Naive thymus-derived CD4-positive, alpha-beta T cell (primary cell): Measurements from ENCODE around the gene C6orf58. TPM values are rescaled to one million over a fixed set of nuclear protein-coding genes. Genes with fewer than 3 reads are reported as not detected.

Experiments used
- ATAC-seq: fragments of 150-1000 bp; cut with Tn5 transposase; 2 replicates; pipeline ENCODE4 v1.10.0; 2021; ENCODE audit warnings: mild to moderate bottlenecking, moderate library complexity
- CTCF ChIA-PET: fragments of 350-600 bp; sonication (Branson Sonifier 250); formaldehyde crosslinking; loops from one replicate; lab custom pipeline; 2021; ENCODE audit warnings: antibody characterized with exemption; lab: Charles Lee
- POLR2A ChIA-PET: fragments of 350-600 bp; sonication (Branson Sonifier 250); formaldehyde crosslinking; loops from one replicate; lab custom pipeline; 2021; ENCODE audit warnings: antibody characterized with exemption, inconsistent platforms; lab: Charles Lee
- DNase-seq, 9 donors: peaks; one replicate each; pipeline versions ENCODE4 v3.0.0 to v3.0.0-alpha.2; 2020 to 2022; ENCODE audit warnings: mixed read lengths in 1 of 9
- H3K27ac ChIP-seq: one replicate; pipeline ENCODE4 v1.7.0; 2013; ENCODE audit warnings: mild to moderate bottlenecking, low read depth, low read length, moderate library complexity
- H3K27me3 ChIP-seq, 2 donors: one replicate each; pipeline ENCODE4 v1.7.0; 2013; ENCODE audit warnings: low read length in 2 of 2, mild to moderate bottlenecking in 2 of 2, moderate library complexity in 2 of 2; ENCODE audit not compliant: control insufficient read depth in 2 of 2, insufficient read depth in 2 of 2
- H3K36me3 ChIP-seq, 3 experiments: 1 replicate in 2 of 3; 2 replicates in 1 of 3; pipeline ENCODE4 v1.7.0; 2013; ENCODE audit warnings: low read length in 3 of 3, mild to moderate bottlenecking in 3 of 3, moderate library complexity in 1 of 3; ENCODE audit not compliant: insufficient read depth in 3 of 3, control insufficient read depth in 2 of 3
- H3K4me1 ChIP-seq, 2 donors: one replicate each; pipeline ENCODE4 v1.7.0; 2013; ENCODE audit warnings: low read length in 2 of 2, mild to moderate bottlenecking in 2 of 2, moderate library complexity in 1 of 2; ENCODE audit not compliant: control insufficient read depth in 2 of 2, insufficient read depth in 2 of 2
- H3K4me3 ChIP-seq: 2 replicates; pipeline ENCODE4 v1.7.0; 2013; ENCODE audit warnings: mild to moderate bottlenecking, low read length
- H3K9me3 ChIP-seq, 3 experiments: 1 replicate in 2 of 3; 2 replicates in 1 of 3; pipeline ENCODE4 v1.7.0; 2013; ENCODE audit warnings: low read length in 3 of 3; ENCODE audit not compliant: control insufficient read depth in 2 of 3
- H3K27ac Mint-ChIP-seq, 9 donors: one replicate each; pipeline ENCODE4 v1.8.0; 2020 to 2022; ENCODE audit warnings: mixed read lengths in 9 of 9, mild to moderate bottlenecking in 8 of 9, moderate library complexity in 5 of 9, inconsistent platforms in 2 of 9
- H3K27me3 Mint-ChIP-seq, 5 donors: one replicate each; pipeline ENCODE4 v1.8.0; 2021 to 2022; ENCODE audit warnings: mixed read lengths in 5 of 5, mild to moderate bottlenecking in 1 of 5
- H3K36me3 Mint-ChIP-seq, 5 donors: one replicate each; pipeline ENCODE4 v1.8.0; 2020 to 2022; ENCODE audit warnings: mixed read lengths in 5 of 5, mild to moderate bottlenecking in 3 of 5, inconsistent platforms in 1 of 5
- H3K4me1 Mint-ChIP-seq, 7 donors: one replicate each; pipeline ENCODE4 v1.8.0; 2020 to 2022; ENCODE audit warnings: mixed read lengths in 7 of 7, mild to moderate bottlenecking in 3 of 7, inconsistent platforms in 1 of 7
- H3K4me3 Mint-ChIP-seq, 10 donors: one replicate each; pipeline ENCODE4 v1.8.0; 2020 to 2022; ENCODE audit warnings: mild to moderate bottlenecking in 10 of 10, mixed read lengths in 10 of 10, moderate library complexity in 6 of 10, inconsistent platforms in 2 of 10
- H3K9me3 Mint-ChIP-seq, 11 donors: one replicate each; pipeline ENCODE4 v1.8.0; 2020 to 2022; ENCODE audit warnings: mixed read lengths in 11 of 11, mild to moderate bottlenecking in 4 of 11, inconsistent platforms in 1 of 11, moderate library complexity in 1 of 11
- intact Hi-C, 2 donors: fragments of 100-400 bp; cut with micrococcal nuclease; formaldehyde crosslinking; loops; one replicate each; pipeline ENCODE4 v1.15.1; 2023
- polyA plus RNA-seq, 2 donors: library from polyadenylated mRNA; unstranded; fragments of 300-500 nt; fragmentation: Illumina TruSeq; gene quantifications; one replicate each; pipeline ENCODE4 v1.2.3, GENCODE V29; 2021
- total RNA-seq, 6 experiments: library from RNA in 5 of 6; stranded (reverse) in 5 of 6; gene quantifications; 1 replicate in 5 of 6; 2 replicates in 1 of 6; pipeline ENCODE4 v1.2.3 and lab custom pipeline; 2021 to 2026

C6orf58 gene
- total and polyA plus RNA-seq, 7 experiments from 2014 or later = not detected

DNA sequence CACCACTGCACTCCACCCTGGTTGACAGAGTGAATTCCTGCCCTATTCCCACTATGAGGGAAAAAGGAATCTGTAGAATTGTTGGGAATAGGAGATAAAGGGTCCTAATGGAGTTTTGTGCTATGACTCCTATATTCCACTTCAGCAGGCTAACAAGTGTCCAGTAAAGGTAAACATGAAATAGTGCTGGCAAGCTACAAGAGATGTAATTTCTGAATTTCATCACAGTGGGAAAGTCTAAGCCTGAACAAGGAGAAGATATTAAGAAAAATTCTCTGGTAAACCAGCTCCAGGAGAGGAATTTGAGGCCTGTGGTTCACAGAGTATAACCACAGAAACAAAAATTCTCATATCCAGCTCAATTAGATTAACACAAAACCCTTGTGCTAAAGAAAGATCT lies 10.3 kb upstream of the C6orf58 start:
- no peak overlapping the region for H3K4me3 ChIP-seq
- Mint-ChIP-seq H3K4me1 (peaks cover 7 to 12% (median 8%) of the 10 kb centered on the region in 7 donors), H3K27me3 (peaks cover 0 to 7% (median 4%) of the 10 kb centered on the region in 5 donors), H3K36me3 (no peaks in the 10 kb centered on the region), H3K27ac (no peak overlapping the region), H3K9me3 (peaks cover 0 to 2% (median 0%) of the 10 kb centered on the region in 11 donors), H3K4me3 (no peak overlapping the region)
- ChIA-PET CTCF (no interaction called here), POLR2A (no interaction called here)
- no peak for DNase-seq
- H3K27ac ChIP-seq = no peak overlapping the region
- H3K9me3 ChIP-seq = no peaks in the 10 kb centered on the region
- H3K36me3 ChIP-seq = no peaks in the 10 kb centered on the region
- no peak for ATAC-seq
- no peaks in the 10 kb centered on the region for H3K4me1 ChIP-seq
- intact Hi-C loops = no loop called here
- H3K27me3 ChIP-seq = no peaks in the 10 kb centered on the region

DNA sequence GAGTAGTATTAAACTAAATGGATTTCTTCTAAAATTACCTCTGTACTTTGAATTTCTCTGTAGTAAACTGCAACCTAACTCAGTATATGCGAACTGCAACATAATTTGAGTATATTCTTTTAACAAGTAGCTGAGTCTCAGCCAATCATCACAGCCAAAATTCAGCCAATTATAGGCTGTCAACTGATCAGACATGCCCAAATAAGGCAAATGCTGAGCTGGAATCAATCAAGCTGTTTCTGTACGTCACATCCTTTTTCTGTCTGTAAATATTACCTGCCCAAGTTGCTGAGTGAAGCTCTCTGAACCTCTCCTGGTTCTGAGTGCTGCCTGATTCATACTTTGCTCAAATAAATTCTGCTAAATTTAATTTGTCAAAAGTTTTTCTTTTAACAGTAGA lies 9.5 kb upstream of the C6orf58 start:
- no peaks in the 10 kb centered on the region for H3K9me3 ChIP-seq
- no peaks in the 10 kb centered on the region for H3K36me3 Mint-ChIP-seq
- no peak overlapping the region for H3K27ac Mint-ChIP-seq
- DNase-seq = no peak
- no peak overlapping the region for H3K4me3 ChIP-seq
- no peak overlapping the region for H3K27ac ChIP-seq
- H3K27me3 Mint-ChIP-seq = peaks cover 0 to 6% (median 0%) of the 10 kb centered on the region in 5 donors
- no peaks in the 10 kb centered on the region for H3K4me1 ChIP-seq
- ChIA-PET CTCF (no interaction called here), POLR2A (interaction anchor here (0.6 kb wide), 1 partner anchor 928 kb away, joined by 3 read pairs; no protein-coding TSS in a partner anchor)
- peaks cover 0 to 2% (median 0%) of the 10 kb centered on the region in 11 donors for H3K9me3 Mint-ChIP-seq
- H3K4me1 Mint-ChIP-seq = peaks cover 7 to 12% (median 8%) of the 10 kb centered on the region in 7 donors
- no peak overlapping the region for H3K4me3 Mint-ChIP-seq
- ATAC-seq = no peak
- H3K27me3 ChIP-seq = no peaks in the 10 kb centered on the region
- no peaks in the 10 kb centered on the region for H3K36me3 ChIP-seq
- intact Hi-C loops = no loop called here

DNA sequence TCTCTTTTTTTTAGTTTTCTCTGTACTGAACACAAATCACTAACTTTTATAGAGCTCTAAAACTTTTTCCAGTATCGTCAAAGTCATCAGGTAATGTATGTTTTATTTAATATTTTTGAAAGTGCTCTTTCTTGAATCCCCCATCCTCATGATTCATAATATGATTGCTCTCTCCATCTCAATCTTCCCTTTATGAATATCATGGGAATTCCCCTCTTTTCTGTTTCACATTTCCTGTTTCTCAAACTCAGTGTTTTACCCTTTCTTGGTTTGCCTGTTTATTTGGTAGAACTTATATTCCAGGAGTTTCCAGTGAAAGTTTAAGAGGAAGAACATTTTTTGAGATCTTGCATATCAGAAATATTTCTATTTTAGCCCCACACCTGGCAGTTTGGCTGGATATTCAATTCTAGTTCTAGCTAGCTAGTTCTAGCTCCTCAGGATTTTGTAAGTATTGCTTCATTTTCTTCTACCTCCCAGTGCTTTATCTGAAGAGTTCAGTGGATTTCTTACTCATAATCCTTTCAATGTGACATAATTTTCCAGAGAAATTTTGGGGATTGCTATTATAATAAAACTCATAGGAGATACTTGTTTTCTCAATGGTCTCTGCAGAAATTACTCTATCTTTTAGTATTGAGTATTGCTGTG lies 6.1 kb upstream of the C6orf58 start:
- peaks cover 0 to 2% (median 0%) of the 10 kb centered on the region in 11 donors for H3K9me3 Mint-ChIP-seq
- ATAC-seq (no peak), DNase-seq (no peak)
- no peaks in the 10 kb centered on the region for H3K36me3 Mint-ChIP-seq
- Histone ChIP-seq H3K4me3 (no peak overlapping the region), H3K27me3 (no peaks in the 10 kb centered on the region), H3K9me3 (no peaks in the 10 kb centered on the region), H3K27ac (no peak overlapping the region), H3K36me3 (no peaks in the 10 kb centered on the region), H3K4me1 (no peaks in the 10 kb centered on the region)
- ChIA-PET CTCF (no interaction called here), POLR2A (no interaction called here)
- no peak overlapping the region for H3K4me3 Mint-ChIP-seq
- peaks cover 7 to 12% (median 8%) of the 10 kb centered on the region in 7 donors for H3K4me1 Mint-ChIP-seq
- intact Hi-C loops = no loop called here
- H3K27ac Mint-ChIP-seq = peak overlapping the region in 1 of 9 donors; percentile 12
- H3K27me3 Mint-ChIP-seq = peaks cover 0 to 3% (median 0%) of the 10 kb centered on the region in 5 donors

DNA sequence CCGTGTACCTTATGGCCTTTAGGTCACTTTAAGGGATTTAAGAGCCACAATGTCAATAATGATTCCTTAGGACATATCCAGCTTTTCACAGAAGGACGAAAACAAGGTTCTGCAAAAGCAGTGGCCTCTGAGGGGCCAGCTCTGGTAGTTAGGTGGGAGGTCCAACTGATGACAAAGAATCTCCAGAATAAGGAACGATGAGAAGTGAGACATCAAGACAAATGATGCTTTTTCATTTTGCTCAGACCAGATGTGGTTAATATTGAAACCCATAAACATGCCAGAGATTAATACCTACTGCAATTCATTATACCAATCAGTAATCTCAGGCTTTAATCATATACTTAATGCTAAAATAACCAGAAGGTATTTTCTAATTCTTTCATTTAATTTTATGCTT lies 1.9 kb downstream of the C6orf58 start:
- H3K36me3 Mint-ChIP-seq = no peaks in the 10 kb centered on the region

DNA sequence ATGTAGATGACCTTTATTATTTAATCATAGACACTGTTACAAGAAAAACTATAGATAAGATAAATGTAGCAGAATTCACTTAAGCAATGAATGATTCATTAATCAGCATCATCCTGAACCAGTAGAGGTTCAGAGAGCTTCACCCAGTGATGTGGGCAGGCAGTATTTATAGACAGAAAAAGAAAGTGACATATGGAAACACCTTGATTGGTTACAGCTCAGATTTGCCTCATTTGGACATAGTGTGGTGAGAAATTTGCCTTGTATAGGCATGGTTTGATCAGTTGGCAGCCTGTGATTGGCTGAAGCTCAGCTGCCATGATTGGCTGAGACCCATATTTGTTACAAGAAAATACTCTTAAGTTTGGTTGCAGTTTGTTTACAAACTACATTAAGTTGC lies 4.6 kb downstream of the C6orf58 start:
- Histone ChIP-seq H3K27me3 (no peaks in the 10 kb centered on the region), H3K27ac (no peak overlapping the region), H3K4me3 (no peak overlapping the region), H3K36me3 (no peaks in the 10 kb centered on the region), H3K4me1 (no peaks in the 10 kb centered on the region), H3K9me3 (no peaks in the 10 kb centered on the region)
- H3K36me3 Mint-ChIP-seq = no peaks in the 10 kb centered on the region
- ATAC-seq (no peak), DNase-seq (no peak)
- H3K4me3 Mint-ChIP-seq = no peak overlapping the region
- H3K27ac Mint-ChIP-seq = no peak overlapping the region
- intact Hi-C loops = no loop called here
- peaks cover 0 to 1% (median 0%) of the 10 kb centered on the region in 7 donors for H3K4me1 Mint-ChIP-seq
- ChIA-PET CTCF (no interaction called here), POLR2A (no interaction called here)
- H3K27me3 Mint-ChIP-seq = peaks cover 7 to 21% (median 17%) of the 10 kb centered on the region in 5 donors
- H3K9me3 Mint-ChIP-seq = no peaks in the 10 kb centered on the region

More for the DNA sequence above, 1.9 kb downstream of the C6orf58 start:
- Histone ChIP-seq H3K9me3 (no peaks in the 10 kb centered on the region), H3K27me3 (no peaks in the 10 kb centered on the region), H3K36me3 (no peaks in the 10 kb centered on the region), H3K27ac (no peak overlapping the region), H3K4me3 (no peak overlapping the region), H3K4me1 (no peaks in the 10 kb centered on the region)
- intact Hi-C loops = no loop called here
- CTCF ChIA-PET = no interaction called here
- DNase-seq (no peak), ATAC-seq (no peak)
- Mint-ChIP-seq H3K4me3 (no peak overlapping the region), H3K4me1 (peaks cover 0 to 1% (median 0%) of the 10 kb centered on the region in 7 donors), H3K27me3 (peaks cover 12 to 23% (median 17%) of the 10 kb centered on the region in 5 donors), H3K9me3 (no peaks in the 10 kb centered on the region), H3K27ac (no peak overlapping the region)
- POLR2A ChIA-PET = no interaction called here

DNA sequence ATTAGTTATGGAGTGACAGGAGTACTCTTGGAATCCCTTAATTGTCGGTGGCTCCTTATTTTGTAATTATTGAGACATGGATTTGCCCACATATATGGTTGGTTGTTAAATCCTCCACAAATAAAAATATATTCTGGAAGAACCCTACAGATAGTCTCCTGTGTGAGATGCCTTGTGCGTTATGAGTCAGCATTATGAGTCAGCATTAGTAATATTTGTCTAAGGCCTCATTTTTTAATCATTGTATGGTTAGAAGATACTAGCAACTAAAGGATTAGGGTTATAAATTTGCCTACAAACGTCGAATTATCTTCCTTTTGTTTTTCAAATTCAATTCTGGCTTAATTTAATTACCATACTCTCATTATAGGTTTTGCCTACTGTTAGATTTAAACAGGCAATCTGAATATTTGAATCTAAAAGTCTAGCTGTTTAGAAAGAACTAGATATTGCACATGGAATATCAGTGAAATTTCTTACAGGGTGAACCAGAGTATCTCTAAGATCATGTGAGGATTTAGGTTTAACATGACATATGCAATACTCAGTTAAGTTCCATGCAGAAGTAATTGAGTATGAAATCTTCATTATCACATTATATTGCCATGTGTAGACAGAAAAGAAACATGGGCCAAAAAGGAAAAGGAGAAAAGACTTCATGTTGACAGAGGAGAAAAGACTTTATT lies 5.9 kb downstream of the C6orf58 start:
- no peaks in the 10 kb centered on the region for H3K9me3 Mint-ChIP-seq
- no peak overlapping the region for H3K4me3 ChIP-seq
- H3K4me1 ChIP-seq = no peaks in the 10 kb centered on the region
- H3K27me3 ChIP-seq = no peaks in the 10 kb centered on the region
- no peak overlapping the region for H3K27ac ChIP-seq
- H3K36me3 ChIP-seq = no peaks in the 10 kb centered on the region
- POLR2A ChIA-PET = no interaction called here
- no peak overlapping the region for H3K27ac Mint-ChIP-seq
- no peak overlapping the region for H3K4me3 Mint-ChIP-seq
- ATAC-seq (no peak), DNase-seq (no peak)
- intact Hi-C loops = no loop called here
- CTCF ChIA-PET = no interaction called here
- no peaks in the 10 kb centered on the region for H3K36me3 Mint-ChIP-seq
- H3K4me1 Mint-ChIP-seq = peaks cover 0 to under 1% (median 0%) of the 10 kb centered on the region in 7 donors
- H3K9me3 ChIP-seq = no peaks in the 10 kb centered on the region
- H3K27me3 Mint-ChIP-seq = peaks cover 2 to 11% (median 9%) of the 10 kb centered on the region in 5 donors
